Activated CD4-positive, alpha-beta T cell treated with anti-CD3 and anti-CD28 coated beads for 1 hour (primary cell): Measurements from ENCODE around the gene APCDD1L.

Experiments used
- DNase-seq: peaks from one replicate; pipeline ENCODE4 v3.0.0-alpha.2; 2020

Gene APCDD1L

DNA sequence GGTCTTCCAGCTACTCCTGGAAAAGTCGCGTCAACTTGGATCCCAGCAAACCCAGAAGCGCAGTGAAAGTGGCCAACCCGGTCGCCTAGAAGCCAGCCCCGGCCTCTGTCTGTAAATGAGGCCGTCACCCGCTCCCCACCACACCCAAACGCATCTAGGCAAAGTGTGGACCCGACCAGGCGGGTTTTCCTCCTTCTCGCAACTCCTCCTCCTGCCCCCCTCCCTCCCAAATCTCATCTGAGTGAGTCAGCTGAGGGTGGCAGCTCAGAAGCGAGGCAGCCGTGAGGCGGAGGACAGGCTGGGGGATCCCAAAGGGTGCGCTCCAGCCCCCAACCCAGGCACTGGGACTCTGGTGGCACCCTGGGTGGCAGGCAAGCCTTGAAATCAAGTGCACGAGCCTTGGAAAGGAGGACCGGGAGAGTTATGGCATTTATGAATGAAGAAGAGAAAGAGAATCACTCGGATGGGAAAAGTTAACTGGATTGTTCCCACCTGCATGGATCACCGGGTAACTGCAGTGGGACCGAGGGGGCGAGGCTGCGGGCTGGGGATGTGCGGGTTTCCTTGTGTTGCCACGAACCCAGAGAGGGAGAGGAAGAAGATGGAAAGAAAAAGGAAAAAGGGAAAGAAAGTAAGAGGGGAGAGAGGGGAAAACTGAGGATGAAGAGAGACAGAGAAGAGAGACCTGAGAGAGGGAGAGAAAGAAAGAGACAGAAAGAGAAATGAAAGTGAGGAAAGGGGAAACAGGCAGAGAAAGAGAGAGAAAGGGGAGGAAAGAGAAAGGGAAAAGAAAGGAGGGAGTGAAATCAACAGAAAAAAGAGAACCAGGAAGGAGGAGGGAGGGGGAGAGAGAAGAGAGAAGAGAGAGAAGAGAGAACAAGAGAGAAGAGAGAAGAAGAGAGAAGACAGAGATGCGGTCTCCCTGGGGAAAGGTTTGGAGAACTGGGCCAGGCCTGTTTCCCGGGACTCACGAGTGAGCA lies at the start of gene APCDD1L:
Gene APCDD1L (minus strand): TSS at position 167 of the 980 bp plus-strand sequence. CDS start 692 bp downstream, outside the sequence.
- DNase-seq: no peak

DNA sequence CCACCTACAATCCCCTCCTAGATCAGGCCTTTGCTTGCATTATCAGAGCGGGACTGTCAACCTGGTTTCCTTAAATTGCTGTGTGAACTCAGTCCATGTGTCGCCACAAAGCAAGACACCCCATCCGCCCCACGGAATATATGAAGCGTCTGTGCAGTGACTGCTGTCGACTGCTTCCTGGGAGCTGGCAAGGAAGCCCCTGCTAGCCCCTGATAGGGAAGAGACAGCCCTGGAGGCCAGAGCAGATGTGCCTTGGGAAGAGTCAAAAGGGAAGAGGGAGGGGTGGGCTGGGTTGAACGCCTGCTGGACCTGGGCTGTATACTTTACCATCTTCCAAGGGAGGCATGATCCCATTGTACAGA lies 44.1 kb upstream of the APCDD1L start:
- no peak for DNase-seq

DNA sequence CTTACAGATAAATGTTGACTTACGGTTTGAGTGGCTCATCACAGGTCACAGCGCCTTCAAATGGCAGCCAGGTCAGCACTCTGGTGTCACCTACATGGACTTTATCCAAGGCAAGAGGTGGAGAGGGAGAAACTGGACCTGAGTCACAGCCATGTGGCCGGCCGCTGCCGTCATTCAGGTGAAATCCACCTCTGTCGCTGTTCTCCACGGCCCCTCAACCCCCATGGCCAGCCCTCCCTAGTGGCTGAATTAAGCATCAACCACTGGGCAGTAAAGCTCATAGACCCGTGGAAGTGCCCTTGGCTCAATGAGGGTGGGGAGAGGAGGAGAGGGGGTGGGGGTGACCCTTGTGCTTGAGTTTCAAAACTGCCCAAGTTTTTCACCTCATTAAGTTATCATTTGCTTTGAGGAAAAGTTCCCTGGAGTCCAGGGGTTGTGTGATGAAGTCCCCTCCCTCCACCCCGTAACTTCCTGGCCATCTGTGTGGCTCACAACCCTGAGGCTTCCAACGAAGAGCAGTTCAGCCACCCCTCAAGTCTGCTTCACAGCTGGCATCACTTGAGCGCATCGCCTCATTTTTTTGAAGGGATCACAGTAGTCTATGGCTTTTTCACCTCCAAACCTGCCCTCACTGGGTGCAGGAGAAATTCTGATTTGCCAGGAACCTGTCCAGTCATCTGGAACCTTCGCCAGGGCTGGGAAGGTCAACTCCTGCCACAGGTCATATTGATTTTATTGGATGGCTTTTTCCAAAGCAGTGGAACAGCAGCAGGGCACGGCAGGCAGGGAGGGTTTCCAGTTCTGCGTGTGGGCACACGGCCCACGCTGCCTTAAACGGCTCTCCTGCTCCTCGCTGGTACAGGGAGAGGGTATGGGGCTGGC lies 43.5 kb upstream of the APCDD1L start:
- no peak for DNase-seq

DNA sequence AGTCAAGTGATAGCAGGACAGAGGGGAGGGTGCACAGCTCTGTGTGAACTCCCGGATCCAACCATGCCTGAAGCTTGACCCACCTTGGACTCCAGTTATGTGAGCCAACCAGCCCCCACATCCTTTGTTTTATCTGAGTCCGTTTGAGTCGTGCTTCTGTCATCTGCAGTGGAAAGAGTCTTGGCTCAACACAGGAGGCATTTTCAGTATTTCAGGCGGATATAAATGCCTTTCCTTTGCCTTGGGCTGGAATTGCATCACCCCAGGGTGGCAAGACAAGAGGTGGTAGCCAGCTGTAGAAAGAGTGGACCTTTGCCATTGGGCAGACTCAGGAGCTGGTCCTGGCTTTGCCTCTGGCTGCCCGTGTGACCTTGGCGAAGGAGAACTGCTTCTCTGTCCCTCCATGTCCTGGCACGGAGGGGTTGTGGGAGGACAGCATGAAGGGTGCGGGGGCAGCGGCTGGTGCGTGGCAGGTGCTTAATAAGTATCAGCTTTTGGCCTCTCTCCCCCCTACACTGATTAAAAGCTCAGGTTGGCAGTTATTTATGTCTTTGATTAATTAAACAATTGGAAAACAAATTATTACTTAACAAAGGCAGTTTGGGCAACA lies 42.6 kb upstream of the APCDD1L start:
- DNase-seq: no peak

DNA sequence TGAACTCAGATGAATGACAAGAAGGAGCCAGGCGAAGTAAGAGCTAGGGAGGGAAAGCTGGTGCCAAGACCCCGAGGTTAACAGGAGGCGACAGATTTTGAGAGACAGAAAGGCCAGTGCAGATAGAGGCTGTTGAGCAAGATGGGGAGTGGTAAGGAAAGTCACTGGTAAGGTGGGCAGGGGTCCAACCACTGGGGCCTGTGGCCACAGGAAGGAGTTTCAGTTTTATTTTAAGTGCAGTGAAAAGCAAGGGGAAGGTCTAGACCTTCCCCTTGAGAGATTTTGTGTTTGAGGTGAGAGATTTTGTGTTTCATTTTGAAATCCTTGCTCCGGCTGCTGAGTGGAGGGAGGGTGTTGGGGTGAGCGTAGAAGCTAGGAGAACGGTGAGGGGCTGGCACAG lies 41.8 kb upstream of the APCDD1L start:
- no peak for DNase-seq

DNA sequence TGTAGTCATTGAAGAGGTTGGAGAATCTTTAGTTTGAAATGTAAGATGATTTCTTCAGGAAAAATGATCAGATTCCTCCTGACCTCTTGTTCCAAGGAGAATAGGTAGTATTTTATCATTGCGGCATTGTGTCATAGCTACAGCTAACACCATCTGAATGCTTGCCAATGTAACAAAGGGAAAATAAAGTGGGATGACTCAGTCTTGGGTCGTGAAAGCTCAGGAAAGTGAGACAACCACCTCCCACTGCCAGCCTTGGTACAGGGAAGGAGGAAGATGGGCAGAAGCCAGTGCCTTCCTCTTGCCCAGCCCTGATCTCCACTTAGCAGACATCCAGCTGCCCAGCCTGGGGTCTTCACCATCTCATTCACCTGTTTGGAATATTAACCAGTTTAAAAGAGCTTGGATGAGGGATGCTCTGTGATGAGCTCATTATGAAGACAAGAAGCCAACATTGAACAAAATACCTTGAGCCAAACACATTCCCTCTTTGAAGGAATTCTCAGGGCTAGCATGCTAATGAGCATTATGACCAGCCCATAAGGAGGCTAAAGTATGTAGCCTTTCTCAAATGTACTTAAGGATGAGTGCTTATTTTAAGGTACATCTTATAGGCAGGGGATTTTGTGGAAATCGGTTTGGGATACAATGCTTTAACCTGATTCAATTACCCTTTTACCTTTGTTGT lies 40.0 kb upstream of the APCDD1L start:
- no peak for DNase-seq

DNA sequence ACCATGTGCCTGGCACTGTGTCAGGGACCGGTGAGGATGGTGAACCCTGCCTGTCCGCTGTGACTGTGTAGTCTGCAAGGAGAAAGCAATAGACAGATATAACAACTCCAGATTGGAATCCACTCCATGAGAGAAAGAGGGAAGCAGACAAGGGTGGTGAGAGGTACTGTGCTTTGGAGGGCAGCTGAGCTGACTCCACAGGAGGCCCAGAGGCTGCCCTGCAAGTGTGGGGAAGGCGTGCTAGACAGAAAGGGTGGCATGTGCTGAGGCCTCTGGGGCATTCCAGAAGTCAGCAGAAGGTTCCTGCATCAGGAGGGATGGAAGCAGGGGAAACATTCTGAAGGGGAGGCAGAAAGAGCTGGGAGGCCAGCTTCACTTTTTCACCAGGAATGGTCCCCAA lies 39.3 kb upstream of the APCDD1L start:
- DNase-seq: no peak

DNA sequence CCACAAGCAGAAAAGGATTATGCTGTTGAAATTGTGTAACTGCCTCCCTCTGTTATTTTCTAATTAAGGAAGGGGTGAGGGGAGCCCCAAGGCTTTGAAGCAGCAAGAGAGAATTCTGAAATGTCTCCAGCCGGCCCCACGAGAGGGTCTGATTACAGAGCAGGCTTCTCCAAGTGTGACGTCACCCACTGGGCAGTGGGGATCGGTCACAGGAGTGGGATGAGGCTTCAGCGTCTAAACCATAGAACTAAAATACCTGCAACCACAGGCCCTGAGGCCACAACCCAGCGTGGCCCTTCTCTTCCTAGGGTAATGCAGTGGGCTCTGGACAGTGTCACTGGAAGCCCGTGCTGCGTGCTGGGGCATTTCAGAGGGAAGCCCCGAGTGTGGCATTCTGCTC lies 38.6 kb upstream of the APCDD1L start:
- no peak for DNase-seq

DNA sequence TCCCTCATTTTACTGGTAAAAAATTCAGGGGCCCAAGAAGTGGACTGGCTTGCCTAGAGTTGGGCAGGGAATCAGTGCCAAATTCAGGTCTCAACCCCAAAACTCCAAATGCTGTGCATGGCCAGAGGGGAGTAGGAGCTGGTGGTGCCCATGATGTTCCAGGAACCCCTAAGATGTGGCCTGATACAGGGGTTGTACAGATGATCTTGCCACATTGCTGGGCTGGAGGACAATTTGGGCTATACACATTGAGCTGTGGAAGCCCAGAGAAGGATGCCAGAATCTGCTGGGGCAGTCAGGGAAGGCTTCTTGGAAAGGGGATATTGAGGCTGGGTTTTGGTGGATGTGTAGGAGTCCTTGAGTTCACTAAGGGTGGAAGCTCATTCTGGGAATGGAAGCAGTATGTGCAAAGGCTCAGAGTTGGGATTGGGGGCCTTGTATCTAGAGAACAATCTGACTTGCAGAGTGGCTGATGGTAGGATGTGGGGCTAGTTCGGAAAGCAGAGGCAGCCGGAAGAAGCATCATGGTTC lies 38.0 kb upstream of the APCDD1L start:
- DNase-seq: no peak

DNA sequence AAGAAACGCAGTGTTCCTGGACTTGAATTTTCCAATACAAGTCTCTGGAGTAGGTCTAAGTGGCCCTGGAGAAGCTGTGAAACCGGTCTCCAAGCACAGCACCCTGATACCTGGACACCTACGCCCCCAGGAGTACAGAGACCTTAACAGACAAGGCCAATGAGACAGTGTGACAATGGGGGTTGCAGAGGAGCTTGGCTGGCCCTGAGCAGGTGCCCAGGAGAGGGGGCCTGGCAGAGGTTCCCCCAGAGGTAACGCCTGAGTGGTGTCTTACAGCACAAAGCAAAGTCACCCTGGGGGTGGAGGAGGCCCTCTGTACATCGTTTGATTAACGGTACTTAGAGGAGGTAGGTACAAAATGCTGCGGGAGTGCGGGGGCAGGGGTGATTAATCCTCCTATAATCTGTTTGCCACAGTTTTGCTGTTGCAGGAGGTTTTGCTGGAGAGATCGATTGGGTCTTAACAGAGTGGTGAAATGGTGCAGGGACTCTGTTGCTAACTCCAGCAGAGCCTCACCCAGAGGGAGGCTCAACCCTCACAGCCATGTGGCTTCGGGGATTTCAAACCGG lies 37.3 kb upstream of the APCDD1L start:
- DNase-seq: no peak

DNA sequence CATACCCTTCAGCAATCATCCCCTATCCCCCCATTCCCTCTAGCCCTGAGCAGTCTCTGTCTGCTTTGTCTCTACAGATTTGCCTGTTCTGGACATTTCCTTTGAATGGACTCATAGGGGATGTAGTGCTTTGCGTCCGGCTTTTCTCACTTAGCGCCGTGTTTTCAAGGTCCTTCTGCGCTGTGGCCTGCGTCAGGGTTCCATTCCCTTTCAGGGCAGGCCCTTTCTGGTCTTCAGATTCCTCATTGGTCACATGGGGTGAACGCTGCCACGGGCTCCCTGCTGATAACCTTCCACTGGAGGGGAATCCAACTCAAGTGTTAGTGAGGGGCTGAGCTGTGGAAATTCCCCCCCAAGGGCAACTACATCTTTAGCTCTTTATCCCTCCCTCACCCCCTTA lies 36.4 kb upstream of the APCDD1L start:
- DNase-seq: no peak

DNA sequence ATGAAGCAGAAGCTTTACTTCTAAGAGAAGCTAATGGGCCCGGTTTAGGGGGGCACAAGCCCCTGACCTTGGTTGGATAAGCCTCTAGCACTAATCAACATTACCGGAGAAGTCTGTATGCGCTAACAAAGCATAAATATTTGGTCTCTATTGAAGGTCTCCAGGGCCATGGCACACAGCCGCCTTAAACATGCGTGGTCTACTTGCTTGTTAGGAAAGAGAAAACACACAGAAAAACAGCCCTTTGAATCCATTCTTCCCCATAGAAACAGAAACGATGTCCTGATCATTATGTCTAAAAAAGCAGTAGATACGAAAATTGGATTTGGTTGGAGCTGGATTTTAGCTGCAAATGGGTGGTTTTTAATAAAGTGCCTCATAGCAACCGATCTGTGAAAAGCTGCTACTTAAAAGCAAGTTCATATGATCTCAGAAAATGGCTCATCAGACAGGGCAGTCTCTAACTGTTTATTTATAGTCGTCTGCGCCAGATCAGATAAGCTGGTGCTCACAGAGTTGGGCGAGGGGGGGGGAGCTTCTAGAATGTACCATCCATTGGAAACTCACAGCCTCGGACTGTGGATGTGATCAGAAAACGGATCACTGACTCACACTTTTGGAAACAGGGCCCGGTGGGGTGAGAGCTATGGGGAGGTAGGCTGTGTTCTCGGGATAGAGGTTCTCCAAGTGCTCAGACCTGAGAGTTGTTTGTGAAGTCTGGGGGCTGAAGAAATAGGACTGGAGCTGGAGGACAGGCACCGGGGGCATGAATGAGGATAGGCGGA lies 35.3 kb upstream of the APCDD1L start:
- no peak for DNase-seq

DNA sequence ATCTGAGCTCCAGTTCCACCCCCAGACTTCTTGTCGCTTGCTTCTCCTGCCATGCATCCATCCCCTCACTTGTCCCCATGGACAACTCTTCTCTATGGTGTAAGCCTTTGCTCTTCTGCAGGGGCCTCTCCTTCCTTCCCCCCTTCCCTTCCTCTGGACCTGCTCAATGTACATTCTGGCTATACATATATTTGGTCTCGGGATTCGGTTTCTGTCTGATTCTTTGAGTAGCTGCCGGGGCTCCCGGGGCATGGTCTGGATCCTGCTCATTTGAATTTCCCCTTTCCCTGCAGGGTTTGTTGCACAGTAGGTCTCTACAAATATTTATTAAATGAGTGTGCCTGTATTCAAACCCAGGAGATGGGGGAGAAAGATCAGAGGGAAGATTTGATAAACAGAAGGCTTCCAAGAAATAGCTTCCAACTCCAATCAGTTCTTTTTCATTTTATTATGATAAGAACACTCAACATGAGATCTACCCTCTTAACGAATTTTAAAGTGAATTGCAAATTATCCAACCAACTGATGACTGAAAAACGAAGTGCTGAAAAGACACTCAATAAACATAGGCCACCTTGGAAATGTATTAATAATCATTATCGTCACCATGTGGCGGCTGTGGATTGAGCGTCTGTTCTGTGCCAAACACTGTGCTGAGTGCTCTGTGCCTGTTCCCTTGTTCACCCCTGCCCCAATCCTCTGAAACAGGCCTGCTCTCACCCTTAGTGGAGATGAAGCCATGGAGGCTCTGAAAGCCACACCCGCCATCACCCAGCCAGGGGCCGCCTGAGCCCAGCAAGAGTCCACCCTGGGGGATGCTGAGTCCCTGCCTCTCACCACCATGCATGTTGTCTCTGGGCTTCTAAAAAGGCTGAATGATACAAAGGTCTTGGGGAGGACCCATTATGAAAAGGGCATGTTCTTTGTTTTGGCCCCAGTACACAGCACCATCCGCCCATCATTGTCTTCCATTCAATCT lies 34.3 kb upstream of the APCDD1L start:
- DNase-seq: no peak

DNA sequence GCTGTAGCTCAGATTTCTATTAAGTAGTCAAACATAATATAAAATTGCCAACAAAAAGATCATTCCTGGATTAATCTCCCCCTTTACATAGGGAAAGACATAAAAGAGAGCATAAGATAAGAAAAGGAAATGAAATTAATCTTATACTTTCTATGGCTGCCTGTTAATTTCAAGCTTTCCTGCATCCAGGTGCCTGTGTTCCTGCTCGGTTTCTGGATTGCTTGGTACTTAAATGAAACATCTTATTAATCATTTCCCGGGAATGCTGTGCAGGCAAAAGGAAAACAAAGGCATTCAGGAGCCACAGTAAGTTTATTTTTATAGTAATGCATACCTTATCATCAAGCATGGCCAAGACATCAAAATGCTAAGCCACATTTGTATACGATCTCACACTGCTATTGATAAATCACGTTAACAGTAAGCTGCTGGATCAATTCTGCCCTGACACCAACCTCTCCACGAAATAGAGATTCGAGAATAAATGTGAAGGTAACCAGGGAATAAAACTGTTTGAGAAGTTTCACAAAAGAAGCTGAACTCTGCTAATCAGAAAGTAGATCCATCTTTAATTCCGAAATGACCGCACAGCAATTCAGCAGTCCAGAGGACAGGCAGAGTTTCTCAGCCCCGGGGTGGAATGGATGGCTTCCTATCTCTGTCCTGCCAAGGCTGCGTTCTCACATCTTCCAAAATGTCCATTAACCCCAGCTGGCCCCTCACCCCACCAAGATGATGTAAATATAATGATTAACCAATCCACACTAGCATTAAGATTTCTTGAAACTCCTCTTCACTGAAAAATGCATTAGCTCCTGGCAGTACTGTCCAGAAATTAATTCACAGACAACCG lies 32.6 kb upstream of the APCDD1L start:
- no peak for DNase-seq

DNA sequence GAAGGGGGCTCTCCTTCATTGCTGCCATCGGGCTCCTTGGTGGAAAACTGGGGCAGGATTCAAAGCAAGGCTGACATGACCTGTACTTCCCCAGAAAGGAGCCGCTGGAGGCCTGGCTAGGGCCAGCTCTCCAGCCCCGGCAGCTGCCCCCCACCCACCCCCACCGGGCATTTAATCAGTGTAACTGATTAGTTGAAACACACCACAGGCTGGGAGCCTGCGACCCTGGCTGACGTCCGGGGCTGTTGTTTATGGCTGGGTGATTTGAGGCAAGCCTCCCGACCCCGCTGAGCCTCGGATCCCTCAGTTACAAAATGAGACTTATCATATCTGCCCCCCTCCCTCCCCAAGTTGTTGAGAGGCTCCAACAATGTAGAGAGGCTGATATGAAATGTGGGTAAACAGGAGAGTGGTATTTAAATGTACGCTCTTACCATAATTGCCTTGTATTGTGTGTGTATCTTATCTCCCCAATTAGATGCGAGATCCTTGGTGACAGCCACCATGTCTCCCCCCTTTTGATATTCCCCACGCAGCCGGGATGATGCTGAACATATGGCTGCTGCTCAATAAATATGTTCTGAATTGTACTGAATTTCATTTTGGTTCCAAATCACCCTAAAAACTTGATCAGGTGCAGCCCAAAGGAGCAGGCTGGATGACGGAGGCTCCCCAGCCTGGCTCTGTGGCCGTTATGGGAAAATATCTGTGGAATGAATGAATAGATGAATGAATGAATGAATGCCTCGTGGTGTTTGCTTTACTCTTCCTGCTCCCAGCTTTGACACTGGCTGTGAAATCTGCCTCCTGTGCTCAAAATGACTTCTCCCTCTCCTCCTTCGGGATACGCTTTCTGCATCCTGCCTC lies 31.8 kb upstream of the APCDD1L start:
- DNase-seq: no peak

DNA sequence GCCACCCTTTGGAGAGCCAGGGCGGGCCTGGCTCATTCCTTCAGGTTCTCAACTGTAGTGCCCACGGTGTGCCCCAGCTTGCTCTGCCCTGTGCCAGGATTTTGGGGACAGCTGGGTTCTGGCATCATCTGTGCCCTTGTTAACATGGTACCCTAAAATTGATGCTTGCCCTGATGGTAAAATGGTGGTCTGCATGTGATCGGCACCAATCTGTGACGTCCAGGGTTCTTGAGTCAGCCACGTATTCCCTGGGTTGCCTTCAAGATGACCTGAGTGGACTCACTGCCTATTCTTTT lies 31.2 kb upstream of the APCDD1L start:
- DNase-seq: no peak

DNA sequence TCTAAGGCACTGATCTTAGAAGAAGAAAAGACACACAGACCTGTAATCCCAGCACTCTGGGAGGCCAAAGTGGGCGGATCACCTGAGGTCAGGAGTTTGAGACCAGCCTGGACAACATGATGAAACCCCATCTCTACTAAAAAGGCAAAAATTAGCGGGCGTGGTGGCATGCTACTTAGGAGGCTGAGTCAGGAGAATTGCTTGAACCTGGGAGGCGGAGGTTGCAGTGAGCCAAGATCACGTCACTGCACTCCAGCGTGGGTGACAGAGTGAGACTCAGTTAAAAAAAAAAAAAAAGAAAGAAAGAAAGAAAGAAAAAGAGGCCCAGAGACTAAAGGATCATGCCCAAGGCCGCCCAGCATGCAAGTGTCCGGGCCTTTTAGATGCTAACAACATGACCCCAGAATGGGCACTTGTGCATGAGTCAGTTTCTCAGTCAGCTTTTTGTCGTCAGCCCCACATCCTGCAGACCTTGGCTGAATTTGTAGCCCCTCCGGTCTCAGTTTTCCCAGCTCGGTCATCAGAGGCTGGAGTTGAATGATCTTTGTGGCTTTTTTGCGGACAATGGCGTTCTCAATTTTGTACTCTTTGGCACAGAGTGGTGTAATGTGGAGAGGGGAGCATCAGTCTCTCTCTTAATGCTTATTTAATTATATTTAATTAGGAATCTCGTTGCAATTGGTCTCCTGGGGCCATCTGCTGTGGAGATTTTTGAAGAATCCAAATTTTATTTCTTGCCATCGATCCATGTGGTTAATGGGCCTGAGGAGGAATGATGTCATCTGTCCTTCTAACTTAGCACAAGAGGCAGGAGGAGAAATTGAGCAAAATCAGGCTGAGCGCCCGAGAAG lies 30.6 kb upstream of the APCDD1L start:
- DNase-seq: no peak
